ENCODE data around the gene WBP2NL.
A peak's percentile ranks its signal among the peaks of the same experiment; 100 is the strongest.
"Not testable (repeated sequence)": the region's sequence is repeated elsewhere in the genome, so short reads cannot be mapped to it uniquely, and the experiment has no call there.

Gene WBP2NL

GRCh38 chr22:42033263-42034181, 34.9 kb downstream of the WBP2NL start:
- DNase-seq (ENCODE audit: low spot score), result no peak

GRCh38 chr22:42035256-42035655, 36.7 kb downstream of the WBP2NL start:
- no peak for DNase-seq (ENCODE audit: low spot score)

GRCh38 chr22:42039271-42039670, 40.7 kb downstream of the WBP2NL start:
- DNase-seq (ENCODE audit: low spot score), result no peak

GRCh38 chr22:42041784-42042183, 43.2 kb downstream of the WBP2NL start:
- DNase-seq (ENCODE audit: low spot score), result no peak

- DNase-seq (ENCODE audit: low spot score), result no peak
Measured at GRCh38 chr22:42050641-42051180, 52.1 kb downstream of the WBP2NL start.

GRCh38 chr22:42052765-42053164, 54.2 kb downstream of the WBP2NL start:
- no peak for DNase-seq (ENCODE audit: low spot score)

GRCh38 chr22:42056757-42057511, 58.3 kb downstream of the WBP2NL start:
- DNase-seq (ENCODE audit: low spot score), result no peak

GRCh38 chr22:42060489-42060888, 61.9 kb downstream of the WBP2NL start:
- no peak for DNase-seq (ENCODE audit: low spot score)

GRCh38 chr22:42061041-42061440, 62.5 kb downstream of the WBP2NL start:
- DNase-seq (ENCODE audit: low spot score), result no peak

- DNase-seq (ENCODE audit: low spot score), result no peak
Measured at GRCh38 chr22:42062506-42063170, 64.0 kb downstream of the WBP2NL start.

- DNase-seq (ENCODE audit: low spot score), result no peak
Measured at GRCh38 chr22:42064629-42065028, 66.0 kb downstream of the WBP2NL start.

GRCh38 chr22:42065438-42066125, 67.0 kb downstream of the WBP2NL start:
- DNase-seq (ENCODE audit: low spot score), result no peak

- no peak for DNase-seq (ENCODE audit: low spot score)
Measured at GRCh38 chr22:42066126-42066761, 67.7 kb downstream of the WBP2NL start.

GRCh38 chr22:42066937-42067336, 68.3 kb downstream of the WBP2NL start:
- no peak for DNase-seq (ENCODE audit: low spot score)

GRCh38 chr22:42067671-42068251, 69.2 kb downstream of the WBP2NL start:
- no peak for DNase-seq (ENCODE audit: low spot score)

GRCh38 chr22:42068291-42068690, 69.7 kb downstream of the WBP2NL start:
- no peak for DNase-seq (ENCODE audit: low spot score)

- peak; percentile 17 for DNase-seq (ENCODE audit: low spot score)
Measured at GRCh38 chr22:42069801-42070516, 71.4 kb downstream of the WBP2NL start.

GRCh38 chr22:42070517-42071422, 72.2 kb downstream of the WBP2NL start, which contains the start of gene NAGA:
NAGA (minus strand) TSS chr22:42070812; CDS start chr22:42070297, 515 bp downstream.
- DNase-seq (ENCODE audit: low spot score), result peak; percentile 98

GRCh38 chr22:42071508-42071907, 72.9 kb downstream of the WBP2NL start:
- not testable (repeated sequence) for DNase-seq (ENCODE audit: low spot score)

Measured in hematopoietic multipotent progenitor cell treated with erythropoietin and hydrocortisone succinate and interleukin-3 and kit ligand, for 15 days (in vitro differentiated cells).